Mesendoderm (in vitro differentiated cells): ENCODE data around the gene HDAC7.

ENCODE experiments used
- DNase-seq: peaks from one replicate; pipeline ENCODE4 v3.0.0; 2013
- H2AK5ac ChIP-seq: 2 replicates; pipeline ENCODE4 v1.6.1; 2013; ENCODE audit warnings: low read length, inconsistent platforms
- H2BK120ac ChIP-seq: 2 replicates; pipeline ENCODE4 v1.6.1; 2013; ENCODE audit warnings: low read depth, mild to moderate bottlenecking, low read length, moderate library complexity, mixed read lengths
- H2BK15ac ChIP-seq: replicated peaks from 2 replicates; pipeline ENCODE4 v1.6.1; 2013; ENCODE audit warnings: low read depth, mild to moderate bottlenecking, moderate library complexity
- H2BK5ac ChIP-seq: 2 replicates; pipeline ENCODE4 v1.6.1; 2013; ENCODE audit warnings: low read length, inconsistent platforms
- H3K18ac ChIP-seq: 2 replicates; pipeline ENCODE4 v1.6.1; 2013; ENCODE audit warnings: mild to moderate bottlenecking, low read length, mixed read lengths
- H3K23ac ChIP-seq: one replicate; pipeline ENCODE4 v1.6.1; 2013; ENCODE audit warnings: low read length
- H3K27ac ChIP-seq: 2 replicates; pipeline ENCODE4 v1.5.1; 2013; ENCODE audit warnings: low read depth, mild to moderate bottlenecking, inconsistent platforms, low read length, moderate library complexity
- H3K27me3 ChIP-seq: 2 replicates; pipeline ENCODE4 v1.6.1; 2013; ENCODE audit warnings: low read length, control low read depth, mild to moderate bottlenecking, inconsistent platforms; ENCODE audit not compliant: insufficient read depth, poor library complexity
- H3K36me3 ChIP-seq: 2 replicates; pipeline ENCODE4 v1.6.1; 2013; ENCODE audit warnings: low read length, inconsistent platforms; ENCODE audit not compliant: control insufficient read depth, insufficient read depth
- H3K4ac ChIP-seq: one replicate; pipeline ENCODE4 v1.6.1; 2013; ENCODE audit warnings: low read depth, mild to moderate bottlenecking, low read length, moderate library complexity
- H3K4me1 ChIP-seq: 2 replicates; pipeline ENCODE4 v1.6.1; 2013; ENCODE audit warnings: low read depth, low read length, inconsistent platforms; ENCODE audit not compliant: control insufficient read depth
- H3K4me2 ChIP-seq: 2 replicates; pipeline ENCODE4 v1.6.1; 2013; ENCODE audit warnings: low read length
- H3K4me3 ChIP-seq: 2 replicates; pipeline ENCODE4 v1.5.1; 2013; ENCODE audit warnings: mild to moderate bottlenecking, low read length
- H3K56ac ChIP-seq: one replicate; pipeline ENCODE4 v1.6.1; 2013; ENCODE audit warnings: low read length
- H3K79me1 ChIP-seq: 2 replicates; pipeline ENCODE4 v1.6.1; 2013; ENCODE audit warnings: low read length, inconsistent platforms
- H3K79me2 ChIP-seq: 2 replicates; pipeline ENCODE4 v1.6.1; 2013; ENCODE audit warnings: mild to moderate bottlenecking, low read length; ENCODE audit not compliant: control insufficient read depth, insufficient read depth
- H3K9ac ChIP-seq: 2 replicates; pipeline ENCODE4 v1.6.1; 2013; ENCODE audit warnings: low read length, inconsistent platforms
- H4K5ac ChIP-seq: one replicate; pipeline ENCODE4 v1.6.1; 2013; ENCODE audit warnings: low read length
- H4K8ac ChIP-seq: one replicate; pipeline ENCODE4 v1.6.1; 2013; ENCODE audit warnings: low read depth, mild to moderate bottlenecking, control low read depth, low read length, moderate library complexity
- WGBS: extraction: QIAGEN DNeasy Blood & Tissue Kit; methylation state at CpG from one replicate; pipeline ENCODE4 v1.1.7; 2013; ENCODE audit warnings: low lambda C conversion rate, missing lambda C conversion rate; ENCODE audit not compliant: insufficient coverage; ENCODE audit errors: extremely low coverage; 5-methylcytosine and 5-hydroxymethylcytosine counted together

Gene HDAC7

GRCh38 chr12:47786662-47787280, 32.9 kb downstream of the HDAC7 start:
- Histone ChIP-seq H2AK5ac (no peak overlapping the region), H3K4ac (no peak overlapping the region), H2BK120ac (no peak overlapping the region), H3K36me3 (peaks cover 39% of the 10 kb centered on the region), H3K18ac (no peak overlapping the region), H2BK5ac (no peak overlapping the region), H3K4me2 (no peak overlapping the region), H3K9ac (no peak overlapping the region), H3K27me3 (no peaks in the 10 kb centered on the region), H3K27ac (no peak overlapping the region), H3K4me3 (no peak overlapping the region), H3K56ac (no peak overlapping the region), H3K79me2 (no peaks in the 10 kb centered on the region), H3K23ac (no peak overlapping the region), H2BK15ac (no peak overlapping the region), H3K4me1 (no peaks in the 10 kb centered on the region), H3K79me1 (no peaks in the 10 kb centered on the region), H4K8ac (no peak overlapping the region), H4K5ac (no peak overlapping the region)
- WGBS, result no CpG with 5 or more reads among the region's 10 CpGs
- no peak for DNase-seq

GRCh38 chr12:47785887-47786661, 33.6 kb downstream of the HDAC7 start:
- Histone ChIP-seq H3K23ac (no peak overlapping the region), H2BK15ac (no peak overlapping the region), H3K4me2 (no peak overlapping the region), H3K79me2 (no peaks in the 10 kb centered on the region), H3K18ac (no peak overlapping the region), H3K27ac (no peak overlapping the region), H2BK120ac (no peak overlapping the region), H3K9ac (no peak overlapping the region), H3K4ac (no peak overlapping the region), H3K27me3 (no peaks in the 10 kb centered on the region), H3K36me3 (peaks cover 36% of the 10 kb centered on the region), H2BK5ac (no peak overlapping the region), H4K8ac (no peak overlapping the region), H2AK5ac (no peak overlapping the region), H3K4me1 (no peaks in the 10 kb centered on the region), H3K56ac (no peak overlapping the region), H3K4me3 (no peak overlapping the region), H3K79me1 (no peaks in the 10 kb centered on the region), H4K5ac (no peak overlapping the region)
- no peak for DNase-seq
- WGBS, result no CpG with 5 or more reads among the region's 11 CpGs

- no peak overlapping the region for H2BK120ac ChIP-seq
- no CpG with 5 or more reads among the region's 15 CpGs for WGBS
- no peak overlapping the region for H4K8ac ChIP-seq
- H3K36me3 ChIP-seq, result peaks cover 36% of the 10 kb centered on the region
- H4K5ac ChIP-seq, result no peak overlapping the region
- H2AK5ac ChIP-seq, result no peak overlapping the region
- H3K18ac ChIP-seq, result no peak overlapping the region
- H2BK15ac ChIP-seq, result no peak overlapping the region
- H3K9ac ChIP-seq, result no peak overlapping the region
- no peak overlapping the region for H3K27ac ChIP-seq
- no peak overlapping the region for H3K4me2 ChIP-seq
- no peaks in the 10 kb centered on the region for H3K79me1 ChIP-seq
- no peaks in the 10 kb centered on the region for H3K4me1 ChIP-seq
- no peak overlapping the region for H2BK5ac ChIP-seq
- no peaks in the 10 kb centered on the region for H3K27me3 ChIP-seq
- no peaks in the 10 kb centered on the region for H3K79me2 ChIP-seq
- no peak overlapping the region for H3K23ac ChIP-seq
- DNase-seq, result no peak
- H3K4me3 ChIP-seq, result no peak overlapping the region
- H3K4ac ChIP-seq, result no peak overlapping the region
- no peak overlapping the region for H3K56ac ChIP-seq
Measured at GRCh38 chr12:47785036-47785886, 34.4 kb downstream of the HDAC7 start.

GRCh38 chr12:47783821-47784819, 35.6 kb downstream of the HDAC7 start:
- no peak overlapping the region for H3K4me3 ChIP-seq

GRCh38 chr12:47783024-47783755, 36.5 kb downstream of the HDAC7 start:
- Histone ChIP-seq H3K36me3 (peaks cover 26% of the 10 kb centered on the region), H3K56ac (no peak overlapping the region)

More at GRCh38 chr12:47783821-47784819, 35.6 kb downstream of the HDAC7 start:
- Histone ChIP-seq H2BK15ac (no peak overlapping the region), H3K56ac (no peak overlapping the region), H3K9ac (no peak overlapping the region), H3K23ac (no peak overlapping the region), H3K4me1 (no peaks in the 10 kb centered on the region), H4K5ac (no peak overlapping the region), H3K79me2 (no peaks in the 10 kb centered on the region), H3K18ac (no peak overlapping the region), H2BK120ac (no peak overlapping the region), H4K8ac (no peak overlapping the region), H3K27ac (no peak overlapping the region), H3K4me2 (no peak overlapping the region), H3K36me3 (peaks cover 32% of the 10 kb centered on the region), H2AK5ac (no peak overlapping the region), H3K79me1 (no peaks in the 10 kb centered on the region), H3K4ac (no peak overlapping the region), H3K27me3 (no peaks in the 10 kb centered on the region), H2BK5ac (no peak overlapping the region)
- no peak for DNase-seq
- WGBS, result no CpG with 5 or more reads among the region's 20 CpGs

More at GRCh38 chr12:47783024-47783755, 36.5 kb downstream of the HDAC7 start:
- Histone ChIP-seq H3K27ac (no peak overlapping the region), H3K27me3 (no peaks in the 10 kb centered on the region), H2AK5ac (no peak overlapping the region), H4K8ac (no peak overlapping the region), H3K4me2 (no peak overlapping the region), H3K23ac (no peak overlapping the region), H3K4me3 (no peak overlapping the region), H3K4me1 (no peaks in the 10 kb centered on the region), H2BK15ac (no peak overlapping the region), H3K4ac (no peak overlapping the region), H4K5ac (no peak overlapping the region), H2BK120ac (no peak overlapping the region), H3K79me2 (no peaks in the 10 kb centered on the region), H3K18ac (no peak overlapping the region), H3K9ac (no peak overlapping the region), H2BK5ac (no peak overlapping the region), H3K79me1 (no peaks in the 10 kb centered on the region)
- no peak for DNase-seq
- no CpG with 5 or more reads among the region's 17 CpGs for WGBS
